Mammary epithelial cell (primary cell): ENCODE results near the gene ASIC2.

Experiments used
- EZH2 ChIP-seq: IDR thresholded peaks from 2 replicates; pipeline ENCODE4 v1.6.1; 2012; ENCODE audit warnings: low read length, inconsistent platforms, borderline replicate concordance
- TF ChIP-seq, protein P1 (sequence below), 2 donors: IDR thresholded peaks in 1 of 2; conservative IDR thresholded peaks in 1 of 2; 2 replicates each; pipeline ENCODE4 v1.5.1; 2011 to 2012; ENCODE audit warnings: inconsistent platforms in 2 of 2, low read length in 2 of 2, mild to moderate bottlenecking in 2 of 2, control low read depth in 1 of 2, low read depth in 1 of 2; ENCODE audit not compliant: insufficient read depth in 1 of 2; ENCODE audit errors: extremely low read depth in 1 of 2

- TF ChIP-seq, protein P1, sequence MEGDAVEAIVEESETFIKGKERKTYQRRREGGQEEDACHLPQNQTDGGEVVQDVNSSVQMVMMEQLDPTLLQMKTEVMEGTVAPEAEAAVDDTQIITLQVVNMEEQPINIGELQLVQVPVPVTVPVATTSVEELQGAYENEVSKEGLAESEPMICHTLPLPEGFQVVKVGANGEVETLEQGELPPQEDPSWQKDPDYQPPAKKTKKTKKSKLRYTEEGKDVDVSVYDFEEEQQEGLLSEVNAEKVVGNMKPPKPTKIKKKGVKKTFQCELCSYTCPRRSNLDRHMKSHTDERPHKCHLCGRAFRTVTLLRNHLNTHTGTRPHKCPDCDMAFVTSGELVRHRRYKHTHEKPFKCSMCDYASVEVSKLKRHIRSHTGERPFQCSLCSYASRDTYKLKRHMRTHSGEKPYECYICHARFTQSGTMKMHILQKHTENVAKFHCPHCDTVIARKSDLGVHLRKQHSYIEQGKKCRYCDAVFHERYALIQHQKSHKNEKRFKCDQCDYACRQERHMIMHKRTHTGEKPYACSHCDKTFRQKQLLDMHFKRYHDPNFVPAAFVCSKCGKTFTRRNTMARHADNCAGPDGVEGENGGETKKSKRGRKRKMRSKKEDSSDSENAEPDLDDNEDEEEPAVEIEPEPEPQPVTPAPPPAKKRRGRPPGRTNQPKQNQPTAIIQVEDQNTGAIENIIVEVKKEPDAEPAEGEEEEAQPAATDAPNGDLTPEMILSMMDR (conservative IDR thresholded peaks at IDR 0.05 in 1 of 2, IDR thresholded peaks at IDR 0.05 in 1 of 2; ENCODE audit: extremely low read depth in 1 of 2, insufficient read depth in 1 of 2, low read depth in 1 of 2, low read length in 2 of 2), result no peak
- TF ChIP-seq EZH2, result no peak
Measured at GRCh38 chr17:33285413-33285812, 7.7 kb downstream of the ASIC2 start.
